Anterior cingulate cortex (tissue), 58 donors: ENCODE data around the gene KRT79.

Experiments used
- DNase-seq, 58 donors: peaks; one replicate each; lab custom pipeline; 2025; lab: John Stamatoyannopoulos, UW

Gene KRT79

GRCh38 chr12:52779914-52780313 lies 54.2 kb downstream of the KRT79 start:
- no peak for DNase-seq

- DNase-seq, result no peak
Measured at GRCh38 chr12:52778833-52779232, 55.3 kb downstream of the KRT79 start.

- DNase-seq, result no peak
Measured at GRCh38 chr12:52777566-52777965, 56.5 kb downstream of the KRT79 start.

GRCh38 chr12:52776913-52777395 lies 57.2 kb downstream of the KRT79 start, which contains the start of gene KRT76:
Gene KRT76 (minus strand): TSS chr12:52777345. CDS start chr12:52777291, 54 bp downstream.
- no peak for DNase-seq

GRCh38 chr12:52776435-52776834 lies 57.7 kb downstream of the KRT79 start:
- no peak for DNase-seq

GRCh38 chr12:52774629-52775250 lies 59.4 kb downstream of the KRT79 start:
- no peak for DNase-seq

- no peak for DNase-seq
Measured at GRCh38 chr12:52772772-52773171, 61.3 kb downstream of the KRT79 start.

GRCh38 chr12:52772188-52772587 lies 61.9 kb downstream of the KRT79 start:
- no peak for DNase-seq

GRCh38 chr12:52771505-52771904 lies 62.6 kb downstream of the KRT79 start:
- no peak for DNase-seq
